Trophoblast cell (in vitro differentiated cells and primary cell): ENCODE measurements around the gene GDI2.
A peak's percentile ranks its signal among the peaks of the same experiment; 100 is the strongest.

Experiments used
- DNase-seq, 2 donors: peaks; one replicate each; pipeline ENCODE4 v3.0.0-alpha.2; 2016
- H2AFZ ChIP-seq: 2 replicates; pipeline ENCODE4 v1.6.1; 2013; ENCODE audit warnings: low read length, moderate library complexity, mild to moderate bottlenecking; ENCODE audit not compliant: insufficient read depth, poor library complexity
- H2AK5ac ChIP-seq: 2 replicates; pipeline ENCODE4 v1.6.1; 2013; ENCODE audit warnings: mild to moderate bottlenecking, low read length
- H2BK120ac ChIP-seq: 2 replicates; pipeline ENCODE4 v1.6.1; 2013; ENCODE audit warnings: low read length, mild to moderate bottlenecking, moderate library complexity; ENCODE audit not compliant: insufficient read depth, poor library complexity
- H2BK12ac ChIP-seq: 2 replicates; pipeline ENCODE4 v1.6.1; 2013; ENCODE audit warnings: mild to moderate bottlenecking, low read length, moderate library complexity
- H2BK5ac ChIP-seq: 2 replicates; pipeline ENCODE4 v1.6.1; 2013; ENCODE audit warnings: low read length, low read depth, moderate library complexity, mild to moderate bottlenecking; ENCODE audit not compliant: poor library complexity
- H3K14ac ChIP-seq: 2 replicates; pipeline ENCODE4 v1.6.1; 2013; ENCODE audit warnings: mild to moderate bottlenecking, low read length
- H3K18ac ChIP-seq: 2 replicates; pipeline ENCODE4 v1.6.1; 2013; ENCODE audit warnings: mild to moderate bottlenecking, low read length
- H3K23ac ChIP-seq: 2 replicates; pipeline ENCODE4 v1.6.1; 2013; ENCODE audit warnings: low read length
- H3K27ac ChIP-seq: 2 replicates; pipeline ENCODE4 v1.5.1; 2013; ENCODE audit warnings: low read depth, mild to moderate bottlenecking, inconsistent platforms, low read length, moderate library complexity
- H3K27me3 ChIP-seq: 2 replicates; pipeline ENCODE4 v1.6.1; 2013; ENCODE audit warnings: inconsistent platforms, mild to moderate bottlenecking, low read length, moderate library complexity; ENCODE audit not compliant: insufficient read depth
- H3K36me3 ChIP-seq, 2 experiments: 1 replicate in 1 of 2; 2 replicates in 1 of 2; pipeline ENCODE4 v1.6.1; 2013; ENCODE audit warnings: low read length in 2 of 2, mild to moderate bottlenecking in 2 of 2, moderate library complexity in 1 of 2; ENCODE audit not compliant: insufficient read depth in 2 of 2, control insufficient read depth in 1 of 2
- H3K4ac ChIP-seq: 2 replicates; pipeline ENCODE4 v1.6.1; 2013; ENCODE audit warnings: low read depth, mild to moderate bottlenecking, low read length, moderate library complexity
- H3K4me1 ChIP-seq, 2 experiments: 1 replicate in 1 of 2; 2 replicates in 1 of 2; pipeline ENCODE4 v1.6.1; 2013; ENCODE audit warnings: low read length in 2 of 2, mild to moderate bottlenecking in 2 of 2, moderate library complexity in 1 of 2; ENCODE audit not compliant: insufficient read depth in 2 of 2, control insufficient read depth in 1 of 2
- H3K4me2 ChIP-seq: 2 replicates; pipeline ENCODE4 v1.6.1; 2013; ENCODE audit warnings: inconsistent platforms, mild to moderate bottlenecking, low read length, moderate library complexity
- H3K4me3 ChIP-seq: 2 replicates; pipeline ENCODE4 v1.5.1; 2013; ENCODE audit warnings: mild to moderate bottlenecking, low read depth, low read length, inconsistent platforms
- H3K79me1 ChIP-seq: one replicate; pipeline ENCODE4 v1.6.1; 2013; ENCODE audit warnings: low read length
- H3K79me2 ChIP-seq: 2 replicates; pipeline ENCODE4 v1.6.1; 2013; ENCODE audit warnings: low read length, mild to moderate bottlenecking; ENCODE audit not compliant: control insufficient read depth, insufficient read depth, poor library complexity
- H3K9ac ChIP-seq: 2 replicates; pipeline ENCODE4 v1.6.1; 2013; ENCODE audit warnings: mild to moderate bottlenecking, low read length
- H3K9me3 ChIP-seq: 2 replicates; pipeline ENCODE4 v1.6.1; 2013; ENCODE audit warnings: low read depth, mild to moderate bottlenecking, control low read depth, inconsistent platforms, low read length; ENCODE audit not compliant: insufficient read depth
- H4K12ac ChIP-seq: 2 replicates; pipeline ENCODE4 v1.6.1; 2013; ENCODE audit warnings: low read depth, mild to moderate bottlenecking, low read length, moderate library complexity
- H4K8ac ChIP-seq: 2 replicates; pipeline ENCODE4 v1.6.1; 2013; ENCODE audit warnings: low read depth, mild to moderate bottlenecking, low read length, moderate library complexity
- H4K91ac ChIP-seq: one replicate; pipeline ENCODE4 v1.6.1; 2013; ENCODE audit warnings: low read depth, mild to moderate bottlenecking, low read length, moderate library complexity
- WGBS: extraction: QIAGEN DNeasy Blood & Tissue Kit; methylation state at CpG from one replicate; pipeline ENCODE4 v1.1.7; 2013; ENCODE audit warnings: missing lambda C conversion rate; ENCODE audit not compliant: insufficient read length, insufficient coverage; ENCODE audit errors: extremely low coverage; 5-methylcytosine and 5-hydroxymethylcytosine counted together

Gene GDI2

DNA sequence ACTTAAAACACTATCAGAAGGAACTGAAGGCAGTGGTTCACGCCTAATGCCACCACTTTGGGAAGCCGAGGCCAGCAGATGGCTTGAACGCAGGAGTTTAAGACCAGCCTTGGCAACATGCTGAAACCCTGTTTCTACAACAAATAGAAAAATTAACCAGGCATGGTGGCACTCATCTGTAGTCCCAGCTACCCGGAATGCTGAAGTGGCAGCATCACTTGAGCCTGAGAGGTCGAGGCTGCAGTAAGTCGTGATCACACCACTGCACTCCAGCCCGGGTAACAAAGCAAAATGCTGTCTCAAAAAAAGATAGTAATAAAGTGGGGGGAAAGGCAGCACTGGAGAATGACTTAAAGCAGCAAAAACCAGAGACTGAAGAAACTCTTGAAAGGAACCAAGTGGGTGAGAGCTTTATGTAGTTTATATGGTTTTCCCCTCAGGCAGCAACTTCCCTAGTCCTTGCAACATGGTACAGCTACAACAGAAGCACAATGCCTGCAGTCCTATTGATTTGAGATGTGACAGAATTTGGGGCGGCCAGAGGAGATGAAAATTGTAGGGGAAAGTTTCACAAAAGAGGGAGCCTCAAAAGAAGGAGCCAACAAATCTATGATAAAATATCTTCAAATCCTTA is 38.1 kb downstream of the GDI2 start:
- Histone ChIP-seq H2AK5ac (no peak overlapping the region), H3K36me3 (peaks cover 14 to 23% of the 10 kb centered on the region in 2 experiments), H2BK5ac (no peak overlapping the region), H3K18ac (no peak overlapping the region), H4K91ac (no peak overlapping the region), H3K27ac (no peak overlapping the region), H4K12ac (no peak overlapping the region), H3K27me3 (no peaks in the 10 kb centered on the region), H3K4me1 (no peaks in the 10 kb centered on the region), H3K79me1 (no peaks in the 10 kb centered on the region), H3K4ac (no peak overlapping the region), H3K14ac (no peak overlapping the region), H3K4me3 (no peak overlapping the region), H2BK12ac (no peak overlapping the region), H2AFZ (no peak overlapping the region), H3K79me2 (peaks cover 1% of the 10 kb centered on the region), H2BK120ac (no peak overlapping the region), H4K8ac (no peak overlapping the region), H3K4me2 (no peak overlapping the region), H3K23ac (no peak overlapping the region), H3K9ac (no peak overlapping the region), H3K9me3 (no peaks in the 10 kb centered on the region)
- WGBS, result no CpG with 5 or more reads among the region's 8 CpGs
- no peak for DNase-seq

DNA sequence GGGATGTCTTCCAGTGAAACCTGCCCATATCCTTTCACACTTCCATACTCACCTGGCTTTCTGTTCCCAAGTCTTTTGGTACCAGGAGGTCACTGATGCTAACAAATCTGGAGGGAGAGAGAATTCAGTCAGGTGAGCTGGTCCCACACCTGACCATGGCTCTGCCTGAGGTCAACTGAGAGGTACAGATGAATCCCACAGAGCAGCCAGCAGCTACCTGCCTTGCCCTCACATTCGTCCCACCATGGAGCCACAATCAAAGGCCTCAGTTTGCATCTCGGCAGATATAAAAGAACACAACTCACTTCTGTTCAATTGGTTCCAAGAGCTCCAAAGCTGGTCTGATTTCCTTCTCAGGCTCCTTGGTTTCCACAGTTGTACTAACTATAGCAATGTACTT is 47.0 kb downstream of the GDI2 start:
- H2BK120ac ChIP-seq, result no peak overlapping the region
- H3K79me2 ChIP-seq, result no peaks in the 10 kb centered on the region
- H4K12ac ChIP-seq, result no peak overlapping the region
- H3K4me2 ChIP-seq, result no peak overlapping the region
- no peak overlapping the region for H2AK5ac ChIP-seq
- no peak overlapping the region for H3K18ac ChIP-seq
- no peaks in the 10 kb centered on the region for H3K79me1 ChIP-seq
- H3K27me3 ChIP-seq, result no peaks in the 10 kb centered on the region
- H2BK5ac ChIP-seq, result no peak overlapping the region
- no peak overlapping the region for H3K14ac ChIP-seq
- no CpG with 5 or more reads among the region's 2 CpGs for WGBS
- no peaks in the 10 kb centered on the region for H3K4me1 ChIP-seq
- H3K23ac ChIP-seq, result no peak overlapping the region
- peak overlapping the region; percentile 11 for H4K8ac ChIP-seq
- DNase-seq, result no peak
- peaks cover 18 to 42% of the 10 kb centered on the region in 2 experiments for H3K36me3 ChIP-seq
- H3K27ac ChIP-seq, result no peak overlapping the region
- no peak overlapping the region for H3K4me3 ChIP-seq
- no peak overlapping the region for H3K9ac ChIP-seq
- no peak overlapping the region for H2BK12ac ChIP-seq
- H4K91ac ChIP-seq, result no peak overlapping the region
- no peak overlapping the region for H2AFZ ChIP-seq
- no peak overlapping the region for H3K4ac ChIP-seq
- H3K9me3 ChIP-seq, result peaks cover 1% of the 10 kb centered on the region

DNA sequence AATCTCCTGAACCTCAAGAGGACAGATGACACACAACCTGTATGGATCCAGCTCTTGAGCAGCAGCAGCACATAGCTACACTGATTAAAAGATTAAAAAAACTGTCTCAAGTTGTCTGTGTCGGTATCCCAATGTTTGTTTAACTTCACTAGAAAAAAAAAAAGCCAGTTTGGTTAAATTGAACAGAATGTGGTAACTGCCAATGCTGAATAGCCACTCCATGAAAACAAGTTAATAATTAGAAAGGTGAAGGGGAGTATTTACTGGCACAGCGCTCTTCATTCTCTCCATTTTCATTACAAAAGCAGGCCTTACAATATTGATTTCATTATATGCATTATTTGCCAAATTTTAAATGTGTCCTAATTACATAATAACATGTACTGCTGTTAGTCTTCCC is 47.6 kb downstream of the GDI2 start:
- no peak overlapping the region for H3K18ac ChIP-seq
- H2BK120ac ChIP-seq, result no peak overlapping the region
- no peak overlapping the region for H3K9ac ChIP-seq
- H3K79me1 ChIP-seq, result no peaks in the 10 kb centered on the region
- H4K8ac ChIP-seq, result no peak overlapping the region
- no peak overlapping the region for H3K4me3 ChIP-seq
- H3K36me3 ChIP-seq, result peaks cover 18 to 43% of the 10 kb centered on the region in 2 experiments
- no peak overlapping the region for H2BK5ac ChIP-seq
- H3K27ac ChIP-seq, result no peak overlapping the region
- WGBS, result no CpG with 5 or more reads among the region's 2 CpGs
- no peaks in the 10 kb centered on the region for H3K4me1 ChIP-seq
- H4K12ac ChIP-seq, result no peak overlapping the region
- H3K79me2 ChIP-seq, result no peaks in the 10 kb centered on the region
- H3K23ac ChIP-seq, result no peak overlapping the region
- no peaks in the 10 kb centered on the region for H3K27me3 ChIP-seq
- no peak overlapping the region for H2AK5ac ChIP-seq
- H2BK12ac ChIP-seq, result no peak overlapping the region
- no peak overlapping the region for H3K4ac ChIP-seq
- no peak overlapping the region for H2AFZ ChIP-seq
- H3K9me3 ChIP-seq, result peaks cover 1% of the 10 kb centered on the region
- DNase-seq, result no peak
- no peak overlapping the region for H3K14ac ChIP-seq
- no peak overlapping the region for H4K91ac ChIP-seq
- H3K4me2 ChIP-seq, result no peak overlapping the region

DNA sequence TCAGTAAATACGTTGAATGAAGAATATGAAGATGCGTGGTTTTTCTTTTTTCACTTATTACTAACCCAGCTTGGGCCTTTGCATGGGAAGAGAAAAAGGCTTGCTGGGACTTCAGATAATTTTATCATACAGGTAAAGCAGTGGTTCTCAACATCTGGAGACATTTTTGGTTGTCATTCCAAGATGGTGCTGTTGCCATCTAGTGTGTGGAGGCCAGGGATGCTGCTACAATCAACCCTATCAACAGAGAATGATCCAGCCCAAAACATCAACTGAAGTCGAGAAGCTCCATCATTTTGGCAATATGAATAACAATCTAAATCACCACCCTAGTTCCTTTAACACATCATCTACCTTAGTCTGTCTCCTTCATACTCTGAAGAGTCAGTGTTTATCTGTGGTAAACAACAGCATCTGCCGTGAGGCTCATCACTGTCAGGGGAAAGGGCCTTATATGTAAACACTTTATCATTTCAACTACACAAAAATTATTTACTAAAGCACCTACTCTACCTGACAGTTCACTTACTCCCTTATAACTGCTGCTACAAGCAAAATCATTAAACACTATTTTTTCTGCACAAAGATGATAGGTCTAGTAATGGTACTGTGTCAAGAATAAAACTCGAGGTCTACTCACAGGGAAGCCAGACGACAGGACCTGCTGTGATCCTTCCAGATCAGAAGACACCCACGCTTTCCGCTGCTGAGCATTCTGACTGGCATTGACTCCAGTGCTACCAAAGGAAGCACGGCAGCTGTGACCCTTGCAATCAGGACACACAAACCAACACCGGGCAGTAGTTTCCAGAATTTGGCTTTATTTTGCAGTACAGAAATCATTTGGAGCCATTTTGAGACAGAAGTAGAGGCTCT is 48.6 kb downstream of the GDI2 start:
- H2BK120ac ChIP-seq, result no peak overlapping the region
- H3K9ac ChIP-seq, result no peak overlapping the region
- H3K4me2 ChIP-seq, result no peak overlapping the region
- DNase-seq, result no peak
- no peaks in the 10 kb centered on the region for H3K79me2 ChIP-seq
- peaks cover 1% of the 10 kb centered on the region for H3K9me3 ChIP-seq
- no peaks in the 10 kb centered on the region for H3K4me1 ChIP-seq
- H2BK12ac ChIP-seq, result no peak overlapping the region
- no peaks in the 10 kb centered on the region for H3K27me3 ChIP-seq
- H3K4me3 ChIP-seq, result no peak overlapping the region
- peaks cover 18 to 46% of the 10 kb centered on the region in 2 experiments for H3K36me3 ChIP-seq
- H3K14ac ChIP-seq, result no peak overlapping the region
- WGBS, result no CpG with 5 or more reads among the region's 10 CpGs
- H2AFZ ChIP-seq, result no peak overlapping the region
- no peak overlapping the region for H4K12ac ChIP-seq
- no peak overlapping the region for H4K8ac ChIP-seq
- H3K79me1 ChIP-seq, result no peaks in the 10 kb centered on the region
- no peak overlapping the region for H3K23ac ChIP-seq
- H3K27ac ChIP-seq, result no peak overlapping the region
- no peak overlapping the region for H4K91ac ChIP-seq
- H3K4ac ChIP-seq, result no peak overlapping the region
- H2AK5ac ChIP-seq, result no peak overlapping the region
- no peak overlapping the region for H3K18ac ChIP-seq
- H2BK5ac ChIP-seq, result no peak overlapping the region
